ENCODE results near the gene SHC3.

SHC3 gene

GRCh38 chr9:89171693-89172092 lies 6.9 kb downstream of the SHC3 start:
- DNase-seq (ENCODE audit: extremely low read depth, low read depth) = no peak
- H3K4me3 ChIP-seq (replicated peaks; ENCODE audit: low read depth, low read length) = no peak overlapping the region

GRCh38 chr9:89171231-89171630 lies 7.4 kb downstream of the SHC3 start:
- DNase-seq (ENCODE audit: extremely low read depth, low read depth) = no peak
- TF ChIP-seq, protein P1, sequence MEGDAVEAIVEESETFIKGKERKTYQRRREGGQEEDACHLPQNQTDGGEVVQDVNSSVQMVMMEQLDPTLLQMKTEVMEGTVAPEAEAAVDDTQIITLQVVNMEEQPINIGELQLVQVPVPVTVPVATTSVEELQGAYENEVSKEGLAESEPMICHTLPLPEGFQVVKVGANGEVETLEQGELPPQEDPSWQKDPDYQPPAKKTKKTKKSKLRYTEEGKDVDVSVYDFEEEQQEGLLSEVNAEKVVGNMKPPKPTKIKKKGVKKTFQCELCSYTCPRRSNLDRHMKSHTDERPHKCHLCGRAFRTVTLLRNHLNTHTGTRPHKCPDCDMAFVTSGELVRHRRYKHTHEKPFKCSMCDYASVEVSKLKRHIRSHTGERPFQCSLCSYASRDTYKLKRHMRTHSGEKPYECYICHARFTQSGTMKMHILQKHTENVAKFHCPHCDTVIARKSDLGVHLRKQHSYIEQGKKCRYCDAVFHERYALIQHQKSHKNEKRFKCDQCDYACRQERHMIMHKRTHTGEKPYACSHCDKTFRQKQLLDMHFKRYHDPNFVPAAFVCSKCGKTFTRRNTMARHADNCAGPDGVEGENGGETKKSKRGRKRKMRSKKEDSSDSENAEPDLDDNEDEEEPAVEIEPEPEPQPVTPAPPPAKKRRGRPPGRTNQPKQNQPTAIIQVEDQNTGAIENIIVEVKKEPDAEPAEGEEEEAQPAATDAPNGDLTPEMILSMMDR (IDR thresholded peaks at IDR 0.05; ENCODE audit: low read depth, low read length, missing control alignments) = no peak
- H3K4me3 ChIP-seq (replicated peaks; ENCODE audit: low read depth, low read length) = no peak overlapping the region

More at GRCh38 chr9:89171693-89172092, 6.9 kb downstream of the SHC3 start:
- TF ChIP-seq, protein P1 (IDR thresholded peaks at IDR 0.05; ENCODE audit: low read depth, low read length, missing control alignments) = no peak

DNA sequence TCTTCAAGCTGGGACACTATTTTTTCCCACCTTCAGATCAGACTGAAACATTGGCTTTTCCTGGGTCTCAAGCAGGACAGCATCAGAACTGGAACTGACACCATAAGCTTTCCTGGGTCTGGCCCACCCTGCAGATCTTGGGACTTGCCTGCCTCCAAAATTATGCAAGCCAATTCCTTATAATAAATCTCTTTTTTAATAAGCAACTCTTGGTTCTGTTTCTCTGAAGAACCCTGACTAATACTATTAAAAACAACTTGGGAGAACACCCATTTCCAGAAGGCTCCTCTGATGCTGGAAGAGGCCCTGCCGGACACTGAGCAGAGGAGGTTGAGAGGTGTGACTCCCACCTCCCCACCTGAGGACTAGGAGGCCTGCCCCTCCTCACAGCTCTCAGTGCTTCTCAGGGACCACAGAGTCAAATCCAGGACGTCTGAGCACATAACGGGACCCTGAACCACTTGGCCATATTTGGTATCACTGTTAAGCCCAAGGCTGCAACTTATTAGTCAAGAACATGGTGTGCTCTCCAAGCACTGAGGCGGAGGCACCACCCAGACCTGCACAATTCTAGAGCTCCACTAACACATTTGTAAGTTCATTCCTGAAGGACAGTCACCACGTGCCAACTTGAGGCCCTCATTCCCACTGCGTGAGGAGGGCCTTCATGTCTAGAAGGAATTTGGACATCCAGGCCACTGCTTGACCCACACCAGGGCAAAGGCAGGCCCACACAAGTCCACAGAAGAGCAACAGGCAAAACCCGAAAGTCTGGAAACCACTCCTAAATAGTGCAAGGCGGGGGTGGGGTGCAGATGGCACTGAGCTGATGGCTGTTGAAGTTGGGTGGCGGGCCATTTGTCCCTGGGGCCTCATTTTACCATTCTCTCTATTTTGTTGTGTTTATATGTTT lies 9.5 kb downstream of the SHC3 start:
- DNase-seq (ENCODE audit: extremely low read depth, low read depth) = no peak
- TF ChIP-seq, protein P1 (IDR thresholded peaks at IDR 0.05; ENCODE audit: low read depth, low read length, missing control alignments) = no peak
- H3K4me3 ChIP-seq (replicated peaks; ENCODE audit: low read depth, low read length) = no peak overlapping the region

- H3K4me3 ChIP-seq (replicated peaks; ENCODE audit: low read depth, low read length) = no peak overlapping the region
- DNase-seq (ENCODE audit: extremely low read depth, low read depth) = no peak
- TF ChIP-seq, protein P1 (IDR thresholded peaks at IDR 0.05; ENCODE audit: low read depth, low read length, missing control alignments) = no peak
These were observed 10.8 kb downstream of the SHC3 start for GRCh38 chr9:89167788-89168187.

- no peak for DNase-seq (ENCODE audit: extremely low read depth, low read depth)
- TF ChIP-seq, protein P1 (IDR thresholded peaks at IDR 0.05; ENCODE audit: low read depth, low read length, missing control alignments) = no peak
- H3K4me3 ChIP-seq (replicated peaks; ENCODE audit: low read depth, low read length) = no peak overlapping the region
These were observed 11.8 kb downstream of the SHC3 start for GRCh38 chr9:89166852-89167251.

DNA sequence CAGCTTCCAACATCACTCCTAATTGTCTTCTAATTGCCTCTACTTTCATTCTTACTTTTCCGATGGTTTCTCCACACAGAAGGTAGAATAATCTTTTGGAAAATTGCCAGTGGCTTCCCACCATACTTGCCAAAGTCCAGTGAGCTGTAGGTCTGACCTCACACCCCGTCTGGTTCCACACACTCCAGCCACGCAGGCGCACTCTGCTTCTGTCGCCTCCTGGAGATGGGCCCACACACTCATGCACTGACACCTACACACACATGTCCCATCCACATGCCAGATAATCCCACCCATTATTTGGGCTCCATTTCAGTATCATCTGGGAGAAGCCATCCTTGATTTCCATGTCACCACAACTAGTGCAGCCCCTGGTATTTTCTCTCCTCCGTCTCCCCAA lies 12.7 kb downstream of the SHC3 start:
- no peak for DNase-seq (ENCODE audit: extremely low read depth, low read depth)
- TF ChIP-seq, protein P1 (IDR thresholded peaks at IDR 0.05; ENCODE audit: low read depth, low read length, missing control alignments) = no peak
- H3K4me3 ChIP-seq (replicated peaks; ENCODE audit: low read depth, low read length) = no peak overlapping the region
